Measurements from ENCODE around the gene LIPE. TPM values are rescaled to one million over a fixed set of nuclear protein-coding genes. Genes with fewer than 3 reads are reported as not detected.
"Not testable (repeated sequence)": the region's sequence is repeated elsewhere in the genome, so short reads cannot be mapped to it uniquely, and the experiment has no call there.

The LIPE gene
- total RNA-seq, 1 experiment from 2014 or later = 21.7 TPM

- ChIA-PET POLR2A (no interaction called here), CTCF (interaction anchor here (0.6 to 4.6 kb wide), 2 partner anchors 75 to 593 kb away, joined by 3 to 70 read pairs; partner anchors contain the start of gene CEACAM1)
- H3K4me1 ChIP-seq = peaks cover 41% of the 10 kb centered on the region
- no TSS peak for BruUV-seq (replicated peaks)
- no peaks in the 10 kb centered on the region for H3K9me3 ChIP-seq
- no peak overlapping the region for H3K4me3 Mint-ChIP-seq (ENCODE audit: unreplicated experiment)
- H3K36me3 Mint-ChIP-seq (ENCODE audit: insufficient read depth, unreplicated experiment) = no peaks in the 10 kb centered on the region
- DNase-seq = no peak
- H3K9me3 Mint-ChIP-seq (ENCODE audit: unreplicated experiment) = no peaks in the 10 kb centered on the region
- H3K4me1 Mint-ChIP-seq (ENCODE audit: low read depth, unreplicated experiment) = peaks cover 20% of the 10 kb centered on the region
- no peaks in the 10 kb centered on the region for H3K27me3 ChIP-seq (replicated peaks; ENCODE audit: control insufficient read depth, insufficient read depth, low read length)
- no peak for TF ChIP-seq CTCF (IDR thresholded peaks at IDR 0.05; ENCODE audit: insufficient read depth in 1 of 2, low read depth in 1 of 2, low read length in 1 of 2, severe bottlenecking in 1 of 2, unreplicated experiment in 1 of 2)
- H3K4me3 ChIP-seq (ENCODE audit: low read depth, low read length) = no peak overlapping the region
- intact Hi-C loops (cut with micrococcal nuclease; ENCODE audit: unreplicated experiment) = no loop called here
- no peaks in the 10 kb centered on the region for H3K36me3 ChIP-seq (ENCODE audit: control insufficient read depth, insufficient read depth, low read length)
- H3K27ac Mint-ChIP-seq (ENCODE audit: unreplicated experiment) = no peak overlapping the region
- no peaks in the 10 kb centered on the region for H3K27me3 Mint-ChIP-seq (ENCODE audit: insufficient read depth, unreplicated experiment)
Measured at GRCh38 chr19:42452590-42452989, 25.4 kb upstream of the LIPE start.

GRCh38 chr19:42450314-42450934 is 23.2 kb upstream of the LIPE start:
- H3K36me3 ChIP-seq (ENCODE audit: control insufficient read depth, insufficient read depth, low read length) = no peaks in the 10 kb centered on the region
- Mint-ChIP-seq H3K4me3 (ENCODE audit: unreplicated experiment) (no peak overlapping the region), H3K36me3 (ENCODE audit: insufficient read depth, unreplicated experiment) (no peaks in the 10 kb centered on the region), H3K27ac (ENCODE audit: unreplicated experiment) (no peak overlapping the region), H3K4me1 (ENCODE audit: low read depth, unreplicated experiment) (peaks cover 8% of the 10 kb centered on the region), H3K9me3 (ENCODE audit: unreplicated experiment) (no peaks in the 10 kb centered on the region), H3K27me3 (ENCODE audit: insufficient read depth, unreplicated experiment) (no peaks in the 10 kb centered on the region)
- ChIA-PET CTCF (interaction anchor here (0.6 to 4.6 kb wide), 19 partner anchors 10 to 1168 kb away, joined by 3 to 70 read pairs (median 4); partner anchors contain the start of gene CEACAM1), POLR2A (interaction anchor here (0.7 to 1.2 kb wide), 2 partner anchors 9 to 53 kb away, joined by 3 to 4 read pairs; no protein-coding TSS in a partner anchor)
- peak; percentile 78 to 95 for TF ChIP-seq CTCF (IDR thresholded peaks at IDR 0.05; ENCODE audit: insufficient read depth in 1 of 2, low read depth in 1 of 2, low read length in 1 of 2, severe bottlenecking in 1 of 2, unreplicated experiment in 1 of 2)
- no peaks in the 10 kb centered on the region for H3K27me3 ChIP-seq (replicated peaks; ENCODE audit: control insufficient read depth, insufficient read depth, low read length)
- peaks cover 31% of the 10 kb centered on the region for H3K4me1 ChIP-seq
- no peaks in the 10 kb centered on the region for H3K9me3 ChIP-seq
- no TSS peak for BruUV-seq (replicated peaks)
- intact Hi-C loops (cut with micrococcal nuclease; ENCODE audit: unreplicated experiment) = loop anchor here (1.0 kb wide), 7 partner anchors 12 to 146 kb away; no protein-coding TSS in a partner anchor
- DNase-seq = peak; percentile 87
- H3K4me3 ChIP-seq (ENCODE audit: low read depth, low read length) = no peak overlapping the region

- H3K4me1 Mint-ChIP-seq (ENCODE audit: low read depth, unreplicated experiment) = peaks cover 12% of the 10 kb centered on the region
- H3K36me3 Mint-ChIP-seq (ENCODE audit: insufficient read depth, unreplicated experiment); CTCF ChIA-PET: not testable (repeated sequence)
Measured at GRCh38 chr19:42448306-42448705, 21.1 kb upstream of the LIPE start.

More at GRCh38 chr19:42448306-42448705, 21.1 kb upstream of the LIPE start:
- H3K4me3 ChIP-seq (ENCODE audit: low read depth, low read length); H3K4me3 Mint-ChIP-seq (ENCODE audit: unreplicated experiment); POLR2A ChIA-PET; H3K9me3 Mint-ChIP-seq (ENCODE audit: unreplicated experiment); H3K27me3 Mint-ChIP-seq (ENCODE audit: insufficient read depth, unreplicated experiment); DNase-seq; H3K27ac Mint-ChIP-seq (ENCODE audit: unreplicated experiment); H3K36me3 ChIP-seq (ENCODE audit: control insufficient read depth, insufficient read depth, low read length); H3K9me3 ChIP-seq; H3K27me3 ChIP-seq (replicated peaks; ENCODE audit: control insufficient read depth, insufficient read depth, low read length); intact Hi-C loops (cut with micrococcal nuclease; ENCODE audit: unreplicated experiment); BruUV-seq (replicated peaks): not testable (repeated sequence)
- peaks cover 39% of the 10 kb centered on the region for H3K4me1 ChIP-seq
